Kidney (tissue), 14 donors: ENCODE results near the gene DNM1. TPM values are rescaled to one million over a fixed set of nuclear protein-coding genes. Genes with fewer than 3 reads are reported as not detected.

Source experiments
- DNase-seq, 5 donors: peaks; one replicate each; pipeline ENCODE4 v3.0.0-alpha.2; 2013 to 2020
- FAIRE-seq: peaks from 2 replicates; lab custom pipeline; 2012; peaks lifted over from hg19 to GRCh38; lab: Jason Lieb, UNC
- H3K27ac ChIP-seq, 2 donors: one replicate each; pipeline ENCODE4 v1.7.0; 2013; ENCODE audit warnings: low read depth in 2 of 2, low read length in 2 of 2, inconsistent platforms in 1 of 2
- H3K27me3 ChIP-seq: one replicate; pipeline ENCODE4 v1.7.1; 2013; ENCODE audit warnings: low read length, inconsistent platforms; ENCODE audit not compliant: control insufficient read depth, insufficient read depth
- H3K36me3 ChIP-seq, 3 donors: one replicate each; pipeline versions ENCODE4 v1.7.0 to v1.7.1; 2013; ENCODE audit warnings: low read length in 3 of 3, control low read depth in 1 of 3, inconsistent platforms in 1 of 3; ENCODE audit not compliant: insufficient read depth in 3 of 3, control insufficient read depth in 2 of 3
- H3K4me1 ChIP-seq, 3 donors: one replicate each; pipeline versions ENCODE4 v1.7.0 to v1.7.1; 2013; ENCODE audit warnings: low read length in 3 of 3, inconsistent platforms in 1 of 3, low read depth in 1 of 3; ENCODE audit not compliant: control insufficient read depth in 2 of 3, insufficient read depth in 2 of 3
- H3K4me3 ChIP-seq, 3 donors: one replicate each; pipeline versions ENCODE4 v1.7.0 to v1.8.1; 2013; ENCODE audit warnings: low read length in 3 of 3, control low read depth in 1 of 3, inconsistent platforms in 1 of 3
- H3K9ac ChIP-seq, 3 donors: one replicate each; pipeline versions ENCODE4 v1.7.0 to v1.7.1; 2013; ENCODE audit warnings: low read length in 3 of 3, control low read depth in 1 of 3, inconsistent platforms in 1 of 3
- H3K9me3 ChIP-seq, 3 donors: one replicate each; pipeline versions ENCODE4 v1.7.0 to v1.7.1; 2013; ENCODE audit warnings: low read length in 3 of 3, control low read depth in 1 of 3, inconsistent platforms in 1 of 3; ENCODE audit not compliant: control insufficient read depth in 2 of 3, insufficient read depth in 1 of 3
- CTCF ChIP-seq: IDR thresholded peaks from 3 replicates; pipeline ENCODE4 v1.5.1; 2012; ENCODE audit warnings: mild to moderate bottlenecking, moderate library complexity, borderline replicate concordance; ENCODE audit not compliant: insufficient read depth; ENCODE audit errors: extremely low read depth
- intact Hi-C: fragments of 100-400 bp; cut with DNase I; formaldehyde crosslinking; loops from one replicate; pipeline ENCODE4 v1.11.1; 2022
- microRNA-seq: library from miRNA; unstranded; fragments of <30 nt; microRNA quantifications from one replicate; pipeline ENCODE4 v1.2.0, GENCODE V29; 2020
- polyA plus RNA-seq: library from polyadenylated mRNA; stranded (reverse); fragments of 350-450 nt; fragmentation: Illumina TruSeq; extraction: RNeasy Lipid Tissue Mini Kit (QIAGEN cat#74804); gene quantifications from one replicate; pipeline ENCODE4 v1.2.3, GENCODE V29; 2014; ENCODE audit warnings: low read depth, low replicate concordance; ENCODE audit not compliant: insufficient read depth
- total RNA-seq: library from RNA; stranded (reverse); fragmentation: NEBNext Ultra II Directional; extraction: Animal tissue kit (Norgen Biotek cat#: 25700); gene quantifications from one replicate; pipeline ENCODE4 v1.2.1, GENCODE V29; 2021
- donor health status: control.
- donor health status: control.
- donor health status: control.
- donor health status: control.
- donor health status: control.
- donor health status: DM: yes; HTN: yes; CAD: no.
- donor health status: Normal renal cell carcinoma (clear cell type).

The DNM1 gene
- total and polyA plus RNA-seq, 2 donors from 2014 or later = 7.3 to 22.6 TPM

GRCh38 chr9:128297221-128297773 is 94.1 kb downstream of the DNM1 start:
- H3K27me3 ChIP-seq = no peaks in the 10 kb centered on the region
- no peaks in the 10 kb centered on the region for H3K9me3 ChIP-seq
- intact Hi-C loops = no loop called here
- DNase-seq = no peak
- FAIRE-seq = no peak
- peaks cover 0 to 7% (median 0%) of the 10 kb centered on the region in 3 donors for H3K4me1 ChIP-seq
- H3K4me3 ChIP-seq = no peak overlapping the region
- H3K9ac ChIP-seq = no peak overlapping the region
- H3K27ac ChIP-seq = no peak overlapping the region
- no peaks in the 10 kb centered on the region for H3K36me3 ChIP-seq
- TF ChIP-seq CTCF = no peak

- no peaks in the 10 kb centered on the region for H3K36me3 ChIP-seq
- no peak overlapping the region for H3K4me3 ChIP-seq
- no peaks in the 10 kb centered on the region for H3K27me3 ChIP-seq
- no peak for FAIRE-seq
- no peak overlapping the region for H3K9ac ChIP-seq
- peaks cover 0 to 7% (median 0%) of the 10 kb centered on the region in 3 donors for H3K4me1 ChIP-seq
- H3K27ac ChIP-seq = no peak overlapping the region
- no peaks in the 10 kb centered on the region for H3K9me3 ChIP-seq
- no peak for TF ChIP-seq CTCF
- DNase-seq = no peak
- intact Hi-C loops = no loop called here
Measured at GRCh38 chr9:128298535-128299482, 95.6 kb downstream of the DNM1 start.

- intact Hi-C loops = no loop called here
- FAIRE-seq (no peak), DNase-seq (no peak)
- Histone ChIP-seq H3K27ac (no peak overlapping the region), H3K4me1 (no peaks in the 10 kb centered on the region), H3K9ac (no peak overlapping the region), H3K27me3 (no peaks in the 10 kb centered on the region), H3K9me3 (no peaks in the 10 kb centered on the region), H3K4me3 (no peak overlapping the region), H3K36me3 (peaks cover 0 to 5% (median 3%) of the 10 kb centered on the region in 3 donors)
- TF ChIP-seq CTCF = no peak
Measured at GRCh38 chr9:128304136-128304970, 101.2 kb downstream of the DNM1 start.

Small RNA genes lying within 50 kb of the gene (microRNA-seq; reads per million reads assigned to microRNA genes)
- gene MIR199B (247 reads per million, percentile 66 among the genes with 10 or more reads in this experiment), gene MIR3154 (not detected)

Other genes with a start within 250 kb of the DNM1 start
- 75.9 TPM for gene EEIG1, start 222.4 kb upstream of the DNM1 start, total RNA-seq
- 34.3 TPM for gene EEIG1, start 222.4 kb upstream of the DNM1 start, polyA plus RNA-seq
- gene NAIF1, start 136.1 kb upstream of the DNM1 start, total RNA-seq = 12.3 TPM
- gene NAIF1, start 136.1 kb upstream of the DNM1 start, polyA plus RNA-seq = 9.7 TPM
- gene SLC25A25, start 135.1 kb upstream of the DNM1 start, total RNA-seq = 24.9 TPM
- gene SLC25A25, start 135.1 kb upstream of the DNM1 start, polyA plus RNA-seq = 20.4 TPM
- gene PTGES2, start 75.7 kb upstream of the DNM1 start, total RNA-seq = 64.1 TPM
- 117 TPM for gene PTGES2, start 75.7 kb upstream of the DNM1 start, polyA plus RNA-seq
- gene LCN2, start 53.9 kb upstream of the DNM1 start, total RNA-seq = 198 TPM
- 8.2 TPM for gene LCN2, start 53.9 kb upstream of the DNM1 start, polyA plus RNA-seq
- 55.6 TPM for gene BBLN, start 43.1 kb upstream of the DNM1 start, total RNA-seq
- 192 TPM for gene BBLN, start 43.1 kb upstream of the DNM1 start, polyA plus RNA-seq
- 89.9 TPM for gene CIZ1, start 11.8 kb upstream of the DNM1 start, total RNA-seq
- 48.1 TPM for gene CIZ1, start 11.8 kb upstream of the DNM1 start, polyA plus RNA-seq
- 79.7 TPM for gene GOLGA2, start 72.6 kb downstream of the DNM1 start, total RNA-seq
- gene GOLGA2, start 72.6 kb downstream of the DNM1 start, polyA plus RNA-seq = 42.9 TPM
- gene SWI5, start 72.9 kb downstream of the DNM1 start, total RNA-seq = 20.3 TPM
- 67.8 TPM for gene SWI5, start 72.9 kb downstream of the DNM1 start, polyA plus RNA-seq
- gene TRUB2, start 119.1 kb downstream of the DNM1 start, total RNA-seq = 22.4 TPM
- 40.8 TPM for gene TRUB2, start 119.1 kb downstream of the DNM1 start, polyA plus RNA-seq
- 59.7 TPM for gene COQ4, start 119.5 kb downstream of the DNM1 start, total RNA-seq
- gene COQ4, start 119.5 kb downstream of the DNM1 start, polyA plus RNA-seq = 111 TPM
- 29.3 TPM for gene SLC27A4, start 137.1 kb downstream of the DNM1 start, total RNA-seq
- gene SLC27A4, start 137.1 kb downstream of the DNM1 start, polyA plus RNA-seq = 58.7 TPM
- 55.2 TPM for gene URM1, start 168.0 kb downstream of the DNM1 start, total RNA-seq
- 55.9 TPM for gene URM1, start 168.0 kb downstream of the DNM1 start, polyA plus RNA-seq
- gene CERCAM, start 217.5 kb downstream of the DNM1 start, total RNA-seq = 25.5 TPM
- 19.7 TPM for gene CERCAM, start 217.5 kb downstream of the DNM1 start, polyA plus RNA-seq